ENCODE measurements around the gene ACTR10.
"Not testable (repeated sequence)": the region's sequence is repeated elsewhere in the genome, so short reads cannot be mapped to it uniquely, and the experiment has no call there.

Gene ACTR10

GRCh38 chr14:58249611-58250010 lies 49.7 kb downstream of the ACTR10 start:
- no peak overlapping the region for H3K4me3 ChIP-seq (ENCODE audit: low read depth, low read length)
- no peak for DNase-seq (ENCODE audit: low read depth)
- TF ChIP-seq MAX (IDR thresholded peaks at IDR 0.05; ENCODE audit: low read depth, low read length) (no peak), POLR2A (IDR thresholded peaks at IDR 0.05; ENCODE audit: extremely low read depth, insufficient read length) (no peak), MYC (IDR thresholded peaks at IDR 0.05; ENCODE audit: low read depth, low read length) (no peak)

- no peak overlapping the region for H3K4me3 ChIP-seq (ENCODE audit: low read depth, low read length)
- TF ChIP-seq CTCF (IDR thresholded peaks at IDR 0.05; ENCODE audit: low read depth, low read length): no peak
- TF ChIP-seq MAX (IDR thresholded peaks at IDR 0.05; ENCODE audit: low read depth, low read length): no peak
- no peak for TF ChIP-seq MYC (IDR thresholded peaks at IDR 0.05; ENCODE audit: low read depth, low read length)
- TF ChIP-seq POLR2A (IDR thresholded peaks at IDR 0.05; ENCODE audit: extremely low read depth, insufficient read length): no peak
- no peak for DNase-seq (ENCODE audit: low read depth)
Observed at GRCh38 chr14:58258156-58258555, 58.2 kb downstream of the ACTR10 start.

GRCh38 chr14:58262005-58262404 lies 62.1 kb downstream of the ACTR10 start:
- not testable (repeated sequence) for DNase-seq (ENCODE audit: low read depth); H3K4me3 ChIP-seq (ENCODE audit: low read depth, low read length)

- no peak for DNase-seq (ENCODE audit: low read depth)
- TF ChIP-seq MYC (IDR thresholded peaks at IDR 0.05; ENCODE audit: low read depth, low read length) (no peak), MAX (IDR thresholded peaks at IDR 0.05; ENCODE audit: low read depth, low read length) (no peak), POLR2A (IDR thresholded peaks at IDR 0.05; ENCODE audit: extremely low read depth, insufficient read length) (no peak), CTCF (IDR thresholded peaks at IDR 0.05; ENCODE audit: low read depth, low read length) (no peak)
- H3K4me3 ChIP-seq (ENCODE audit: low read depth, low read length): no peak overlapping the region
Observed at GRCh38 chr14:58265401-58265800, 65.5 kb downstream of the ACTR10 start.

- DNase-seq (ENCODE audit: low read depth): no peak
- TF ChIP-seq CTCF (IDR thresholded peaks at IDR 0.05; ENCODE audit: low read depth, low read length): no peak
- no peak for TF ChIP-seq POLR2A (IDR thresholded peaks at IDR 0.05; ENCODE audit: extremely low read depth, insufficient read length)
- no peak for TF ChIP-seq MYC (IDR thresholded peaks at IDR 0.05; ENCODE audit: low read depth, low read length)
- no peak for TF ChIP-seq MAX (IDR thresholded peaks at IDR 0.05; ENCODE audit: low read depth, low read length)
Observed at GRCh38 chr14:58270628-58271027, 70.7 kb downstream of the ACTR10 start.

GRCh38 chr14:58272588-58273372 lies 72.8 kb downstream of the ACTR10 start:
- H3K4me3 ChIP-seq (ENCODE audit: low read depth, low read length): no peak overlapping the region
- DNase-seq (ENCODE audit: low read depth): peak; percentile 25
- TF ChIP-seq MYC (IDR thresholded peaks at IDR 0.05; ENCODE audit: low read depth, low read length): no peak
- no peak for TF ChIP-seq POLR2A (IDR thresholded peaks at IDR 0.05; ENCODE audit: extremely low read depth, insufficient read length)
- no peak for TF ChIP-seq CTCF (IDR thresholded peaks at IDR 0.05; ENCODE audit: low read depth, low read length)
- no peak for TF ChIP-seq MAX (IDR thresholded peaks at IDR 0.05; ENCODE audit: low read depth, low read length)

More at GRCh38 chr14:58270628-58271027, 70.7 kb downstream of the ACTR10 start:
- no peak overlapping the region for H3K4me3 ChIP-seq (ENCODE audit: low read depth, low read length)
